ENCODE results near the gene DDX25. TPM values are rescaled to one million over a fixed set of nuclear protein-coding genes. Genes with fewer than 3 reads are reported as not detected.

Gene DDX25
- total and polyA plus RNA-seq, 2 of the 4 experiments (the other 2 are of a cell fraction): under 0.01 TPM; not detected in 1

DNA sequence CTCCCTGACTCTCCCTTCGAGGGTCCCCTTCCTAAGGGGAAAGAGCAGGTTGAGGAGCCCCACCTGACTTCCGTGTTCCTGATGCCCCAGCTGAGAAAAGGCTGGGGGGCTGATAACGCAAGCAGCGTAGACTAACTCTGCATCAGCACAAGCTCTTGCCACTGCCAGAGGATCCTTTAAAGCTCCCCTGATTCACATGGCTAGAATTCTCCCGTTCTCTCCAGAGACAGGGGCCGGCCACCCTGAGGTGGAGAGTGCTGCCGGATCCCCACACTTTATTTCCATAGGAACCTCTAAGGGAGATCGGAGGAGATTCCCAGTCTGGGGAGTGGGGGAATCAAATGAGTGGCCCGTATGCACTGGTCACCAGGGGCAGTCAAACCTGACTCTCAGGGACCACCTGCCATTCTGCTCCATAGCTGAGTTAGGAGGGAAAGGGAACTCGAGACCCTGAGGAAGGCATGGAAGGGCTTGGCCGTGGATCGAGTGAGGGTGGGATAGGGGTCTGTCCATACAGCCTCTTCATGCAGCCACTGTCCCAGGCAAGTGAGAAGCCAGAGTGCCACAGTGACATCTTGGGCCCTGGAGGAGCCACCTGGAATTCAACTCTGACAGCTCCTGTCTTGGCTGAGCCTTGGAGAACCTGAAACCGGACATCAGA lies 40.2 kb downstream of the DDX25 start:
- in situ Hi-C loops (cut with MboI; ENCODE audit: low sequenced_read_pairs) (no loop called here), dilution Hi-C loops (cut with HindIII; ENCODE audit: low sequenced_read_pairs, unreplicated experiment) (no loop called here), intact Hi-C loops (cut with micrococcal nuclease) (no loop called here)
- H2AK5ac ChIP-seq (ENCODE audit: low read depth, low read length): no peak overlapping the region
- H4K20me1 ChIP-seq (ENCODE audit: insufficient read depth, low read length): no peaks in the 10 kb centered on the region
- 35% methylated on average over 4 of the region's 13 CpGs; no CpG with 5 or more reads in 1 of the 2 experiments for WGBS, 2 experiments (ENCODE audit: extremely low coverage in 2 of 2, insufficient read length in 1 of 2)
- no peak overlapping the region for H2AFZ ChIP-seq (replicated peaks; ENCODE audit: low read length, poor library complexity)
- CTCF ChIA-PET: no interaction called here
- BruUV-seq (replicated peaks): no TSS peak
- no peak overlapping the region for H3K56ac ChIP-seq (ENCODE audit: extremely low read depth, insufficient read depth, low read length)
- TF ChIP-seq RAD21 (IDR thresholded peaks at IDR 0.05; ENCODE audit: low read length) (no peak), RCOR1 (IDR thresholded peaks at IDR 0.05; ENCODE audit: insufficient replicate concordance, low read length) (no peak), CHD1 (IDR thresholded peaks at IDR 0.05; ENCODE audit: low read depth, low read length) (no peak), CEBPB (IDR thresholded peaks at IDR 0.05; ENCODE audit: low read depth, low read length) (no peak), RFX5 (IDR thresholded peaks at IDR 0.05; ENCODE audit: low read depth, low read length) (no peak), FOS (IDR thresholded peaks at IDR 0.05; ENCODE audit: low read depth, low read length) (no peak), MAFK (IDR thresholded peaks at IDR 0.05; ENCODE audit: low read depth, low read length) (no peak), POLR2A (IDR thresholded peaks at IDR 0.05; ENCODE audit: low read depth, low read length) (no peak), MXI1 (IDR thresholded peaks at IDR 0.05; ENCODE audit: borderline replicate concordance, low read depth, low read length) (no peak), MAZ (IDR thresholded peaks at IDR 0.05; ENCODE audit: borderline replicate concordance, low read depth, low read length) (no peak), NFE2L2 (IDR thresholded peaks at IDR 0.05; ENCODE audit: low read depth, low read length) (no peak), BHLHE40 (IDR thresholded peaks at IDR 0.05; ENCODE audit: low read depth, low read length) (no peak), SMC3 (IDR thresholded peaks at IDR 0.05; ENCODE audit: low read depth, low read length) (no peak), ELK1 (IDR thresholded peaks at IDR 0.05; ENCODE audit: borderline replicate concordance, low read depth, low read length) (no peak)
- TF ChIP-seq, protein P1, sequence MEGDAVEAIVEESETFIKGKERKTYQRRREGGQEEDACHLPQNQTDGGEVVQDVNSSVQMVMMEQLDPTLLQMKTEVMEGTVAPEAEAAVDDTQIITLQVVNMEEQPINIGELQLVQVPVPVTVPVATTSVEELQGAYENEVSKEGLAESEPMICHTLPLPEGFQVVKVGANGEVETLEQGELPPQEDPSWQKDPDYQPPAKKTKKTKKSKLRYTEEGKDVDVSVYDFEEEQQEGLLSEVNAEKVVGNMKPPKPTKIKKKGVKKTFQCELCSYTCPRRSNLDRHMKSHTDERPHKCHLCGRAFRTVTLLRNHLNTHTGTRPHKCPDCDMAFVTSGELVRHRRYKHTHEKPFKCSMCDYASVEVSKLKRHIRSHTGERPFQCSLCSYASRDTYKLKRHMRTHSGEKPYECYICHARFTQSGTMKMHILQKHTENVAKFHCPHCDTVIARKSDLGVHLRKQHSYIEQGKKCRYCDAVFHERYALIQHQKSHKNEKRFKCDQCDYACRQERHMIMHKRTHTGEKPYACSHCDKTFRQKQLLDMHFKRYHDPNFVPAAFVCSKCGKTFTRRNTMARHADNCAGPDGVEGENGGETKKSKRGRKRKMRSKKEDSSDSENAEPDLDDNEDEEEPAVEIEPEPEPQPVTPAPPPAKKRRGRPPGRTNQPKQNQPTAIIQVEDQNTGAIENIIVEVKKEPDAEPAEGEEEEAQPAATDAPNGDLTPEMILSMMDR (conservative IDR thresholded peaks at IDR 0.05; ENCODE audit: low read depth, low read length): no peak
- TF ChIP-seq, protein P2, sequence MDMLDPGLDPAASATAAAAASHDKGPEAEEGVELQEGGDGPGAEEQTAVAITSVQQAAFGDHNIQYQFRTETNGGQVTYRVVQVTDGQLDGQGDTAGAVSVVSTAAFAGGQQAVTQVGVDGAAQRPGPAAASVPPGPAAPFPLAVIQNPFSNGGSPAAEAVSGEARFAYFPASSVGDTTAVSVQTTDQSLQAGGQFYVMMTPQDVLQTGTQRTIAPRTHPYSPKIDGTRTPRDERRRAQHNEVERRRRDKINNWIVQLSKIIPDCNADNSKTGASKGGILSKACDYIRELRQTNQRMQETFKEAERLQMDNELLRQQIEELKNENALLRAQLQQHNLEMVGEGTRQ (IDR thresholded peaks at IDR 0.05; ENCODE audit: low read depth, low read length): no peak
- H3K4me3 ChIP-seq (ENCODE audit: insufficient read depth, low read depth, low read length): no peak overlapping the region
- H4K8ac ChIP-seq (ENCODE audit: low read depth in 2 of 2, low read length in 2 of 2): no peak overlapping the region
- H2BK5ac ChIP-seq (ENCODE audit: low read depth, low read length, poor library complexity, severe bottlenecking): no peak overlapping the region
- peaks cover 20% of the 10 kb centered on the region; the same call in 1 of the 2 replicates for H3K27me3 ChIP-seq (ENCODE audit: control insufficient read depth, insufficient read depth, low read length)
- no peak overlapping the region for H2BK20ac ChIP-seq (ENCODE audit: low read depth, low read length)
- POLR2A ChIA-PET (ENCODE audit: unreplicated experiment): no interaction called here
- no peak overlapping the region for H3K9ac ChIP-seq (ENCODE audit: low read depth, low read length)
- no peak overlapping the region for H3K23ac ChIP-seq (ENCODE audit: low read depth, low read length)
- no peak overlapping the region for H3K27ac ChIP-seq (ENCODE audit: insufficient read depth, low read length)
- no peaks in the 10 kb centered on the region for H3K4me1 ChIP-seq (ENCODE audit: control insufficient read depth, insufficient read depth, low read length)
- ATAC-seq (ENCODE audit: low read depth): no peak
- H4K91ac ChIP-seq (ENCODE audit: insufficient read depth, low read depth, low read length): no peak overlapping the region
- H3K4ac ChIP-seq (ENCODE audit: low read depth, low read length): no peak overlapping the region
- no peaks in the 10 kb centered on the region for H3K9me3 ChIP-seq (ENCODE audit: control insufficient read depth, insufficient read depth, low read length)
- no peak overlapping the region for H3K14ac ChIP-seq (replicated peaks; ENCODE audit: low read depth, low read length)
- H3K4me2 ChIP-seq (ENCODE audit: low read depth, low read length): no peak overlapping the region
- no peak for DNase-seq
- no peak overlapping the region for H3K18ac ChIP-seq (ENCODE audit: low read depth, low read length)
- H3K36me3 ChIP-seq (ENCODE audit: control insufficient read depth, insufficient read depth, low read length): no peaks in the 10 kb centered on the region
- no peaks in the 10 kb centered on the region for H3K9me1 ChIP-seq (ENCODE audit: insufficient read depth, low read length)
- no peaks in the 10 kb centered on the region for H3K79me1 ChIP-seq (ENCODE audit: low read depth in 1 of 2, low read length in 2 of 2)
- H2BK15ac ChIP-seq (ENCODE audit: low read depth, low read length): no peak overlapping the region
- no peak overlapping the region for H2AK9ac ChIP-seq (replicated peaks; ENCODE audit: low read depth, low read length, poor library complexity)
- H4K5ac ChIP-seq (ENCODE audit: low read depth, low read length): no peak overlapping the region
- H2BK120ac ChIP-seq (ENCODE audit: low read depth, low read length): no peak overlapping the region

All from IMR-90 (cell line).